ENCODE measurements around the gene GOLIM4.

DNA sequence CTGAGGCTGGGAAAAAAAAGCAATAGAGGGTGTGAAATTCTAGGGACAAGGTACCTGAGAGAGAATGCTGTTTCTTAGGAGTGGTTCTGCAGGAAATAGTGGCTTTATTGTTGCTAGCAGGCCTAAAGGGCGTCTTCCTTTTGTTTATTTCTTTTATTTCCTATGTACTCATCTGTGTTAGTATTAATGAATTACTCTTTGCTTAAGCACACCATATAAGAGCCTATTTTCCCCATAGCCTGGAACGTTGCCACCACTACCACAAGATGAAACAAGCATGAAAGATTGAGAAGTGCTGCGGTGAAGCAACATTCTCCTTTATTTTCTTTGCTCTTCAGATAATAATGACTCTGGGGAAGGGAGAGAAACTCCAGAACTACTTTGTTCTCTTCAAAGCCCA lies 21.3 kb upstream of the GOLIM4 start:
- no peak for TF ChIP-seq POLR2A (IDR thresholded peaks at IDR 0.05)
- TF ChIP-seq, protein P1, sequence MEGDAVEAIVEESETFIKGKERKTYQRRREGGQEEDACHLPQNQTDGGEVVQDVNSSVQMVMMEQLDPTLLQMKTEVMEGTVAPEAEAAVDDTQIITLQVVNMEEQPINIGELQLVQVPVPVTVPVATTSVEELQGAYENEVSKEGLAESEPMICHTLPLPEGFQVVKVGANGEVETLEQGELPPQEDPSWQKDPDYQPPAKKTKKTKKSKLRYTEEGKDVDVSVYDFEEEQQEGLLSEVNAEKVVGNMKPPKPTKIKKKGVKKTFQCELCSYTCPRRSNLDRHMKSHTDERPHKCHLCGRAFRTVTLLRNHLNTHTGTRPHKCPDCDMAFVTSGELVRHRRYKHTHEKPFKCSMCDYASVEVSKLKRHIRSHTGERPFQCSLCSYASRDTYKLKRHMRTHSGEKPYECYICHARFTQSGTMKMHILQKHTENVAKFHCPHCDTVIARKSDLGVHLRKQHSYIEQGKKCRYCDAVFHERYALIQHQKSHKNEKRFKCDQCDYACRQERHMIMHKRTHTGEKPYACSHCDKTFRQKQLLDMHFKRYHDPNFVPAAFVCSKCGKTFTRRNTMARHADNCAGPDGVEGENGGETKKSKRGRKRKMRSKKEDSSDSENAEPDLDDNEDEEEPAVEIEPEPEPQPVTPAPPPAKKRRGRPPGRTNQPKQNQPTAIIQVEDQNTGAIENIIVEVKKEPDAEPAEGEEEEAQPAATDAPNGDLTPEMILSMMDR (IDR thresholded peaks at IDR 0.05): no peak
